ENCODE measurements around the gene CH25H. TPM values are rescaled to one million over a fixed set of nuclear protein-coding genes. Genes with fewer than 3 reads are reported as not detected.

Gene CH25H
- total and polyA plus RNA-seq, 11 donors, result 0.24 to 3.5 (median 0.40) TPM

DNA sequence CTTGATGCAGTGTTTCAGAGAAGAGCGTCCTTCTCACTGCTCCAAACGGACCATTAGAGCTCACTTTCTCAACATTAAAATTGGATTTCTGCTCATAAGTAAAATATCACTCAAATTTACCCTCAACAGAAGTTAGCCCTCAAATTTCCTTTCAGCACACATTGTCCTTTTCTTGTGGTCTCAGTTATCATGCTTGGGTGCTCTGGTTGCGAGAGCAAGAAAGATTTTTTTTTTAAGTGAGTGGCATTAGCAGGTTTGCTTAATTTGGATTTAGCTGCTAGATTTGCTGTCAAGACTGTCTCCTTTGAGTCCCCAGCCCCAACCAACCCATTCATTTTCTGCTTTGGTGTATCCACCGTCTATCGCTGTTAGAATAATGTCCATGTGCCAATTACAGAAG lies 2.6 kb upstream of the CH25H start:
- Histone ChIP-seq H3K36me3 (peaks cover 0 to 13% (median 4%) of the 10 kb centered on the region in 9 donors), H3K4me3 (no peak overlapping the region), H3K27me3 (peaks cover 0 to 29% (median 0%) of the 10 kb centered on the region in 9 donors), H3K4me1 (peaks cover 0 to 30% (median 13%) of the 10 kb centered on the region in 12 donors), H3K27ac (no peak overlapping the region), H3K9me3 (no peaks in the 10 kb centered on the region)
- ATAC-seq, result no peak
- 94 to 98% (median 96%) methylated on average over 5 of the region's 5 CpGs for WGBS, 4 donors
- intact Hi-C loops (cut with DNase I), result loop anchor here in 8 of 10 donors (2.0 to 10.0 kb wide), 10 partner anchors 95 to 372 kb away; no protein-coding TSS in a partner anchor
- TF ChIP-seq, protein P1, sequence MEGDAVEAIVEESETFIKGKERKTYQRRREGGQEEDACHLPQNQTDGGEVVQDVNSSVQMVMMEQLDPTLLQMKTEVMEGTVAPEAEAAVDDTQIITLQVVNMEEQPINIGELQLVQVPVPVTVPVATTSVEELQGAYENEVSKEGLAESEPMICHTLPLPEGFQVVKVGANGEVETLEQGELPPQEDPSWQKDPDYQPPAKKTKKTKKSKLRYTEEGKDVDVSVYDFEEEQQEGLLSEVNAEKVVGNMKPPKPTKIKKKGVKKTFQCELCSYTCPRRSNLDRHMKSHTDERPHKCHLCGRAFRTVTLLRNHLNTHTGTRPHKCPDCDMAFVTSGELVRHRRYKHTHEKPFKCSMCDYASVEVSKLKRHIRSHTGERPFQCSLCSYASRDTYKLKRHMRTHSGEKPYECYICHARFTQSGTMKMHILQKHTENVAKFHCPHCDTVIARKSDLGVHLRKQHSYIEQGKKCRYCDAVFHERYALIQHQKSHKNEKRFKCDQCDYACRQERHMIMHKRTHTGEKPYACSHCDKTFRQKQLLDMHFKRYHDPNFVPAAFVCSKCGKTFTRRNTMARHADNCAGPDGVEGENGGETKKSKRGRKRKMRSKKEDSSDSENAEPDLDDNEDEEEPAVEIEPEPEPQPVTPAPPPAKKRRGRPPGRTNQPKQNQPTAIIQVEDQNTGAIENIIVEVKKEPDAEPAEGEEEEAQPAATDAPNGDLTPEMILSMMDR (IDR thresholded peaks at IDR 0.05), result no peak
- DNase-seq, result no peak

DNA sequence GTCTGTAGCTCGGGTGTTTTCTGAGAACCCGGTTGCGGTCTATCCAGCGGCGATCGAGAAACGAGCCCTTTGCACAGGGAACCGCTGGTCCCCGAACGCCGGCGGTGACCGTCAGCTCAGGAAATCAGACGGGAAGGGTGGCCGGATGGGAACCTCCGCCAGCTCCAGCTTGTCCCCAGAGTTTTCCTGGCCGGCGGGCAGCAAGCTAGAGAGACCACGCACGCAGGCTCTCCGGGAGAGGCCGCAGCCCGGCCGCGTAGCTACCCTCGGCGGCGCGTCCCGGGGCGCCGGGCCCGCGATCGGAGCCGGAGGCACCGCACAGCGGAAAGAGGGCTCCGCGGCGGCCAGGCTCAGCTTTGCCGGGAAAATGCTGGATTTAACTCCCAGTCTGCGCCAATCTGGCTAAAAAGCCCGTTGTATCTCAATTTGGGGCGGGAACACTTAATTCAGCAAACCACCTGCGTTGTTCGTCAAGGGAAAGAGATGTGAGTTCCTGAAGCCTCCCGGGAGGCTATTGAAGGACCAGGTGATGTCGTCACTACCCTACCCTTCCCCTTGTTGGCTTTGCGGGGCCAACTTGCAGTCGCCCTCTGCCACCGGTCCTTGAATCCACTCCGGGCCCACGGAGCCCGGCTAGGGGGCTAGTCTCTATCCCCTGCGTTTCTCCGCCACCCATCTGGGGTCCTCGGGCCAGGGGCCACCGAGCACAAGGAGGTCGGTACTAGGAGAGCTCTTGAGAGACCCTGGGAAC lies 859 bp upstream of the CH25H start:
- Histone ChIP-seq H3K4me3 (peak overlapping the region; percentile 25 to 68 (median 57)), H3K9me3 (no peaks in the 10 kb centered on the region), H3K27me3 (peaks cover 0 to 36% (median 0%) of the 10 kb centered on the region in 9 donors), H3K36me3 (no peaks in the 10 kb centered on the region), H3K27ac (peak overlapping the region; percentile 75 to 92 (median 84)), H3K4me1 (peaks cover 0 to 25% (median 11%) of the 10 kb centered on the region in 12 donors)
- DNase-seq, result peak; percentile 69 to 80 (median 71)
- 4 to 19% (median 7%) methylated on average over 21 to 60 of the region's 60 CpGs for WGBS, 4 donors
- intact Hi-C loops (cut with DNase I), result loop anchor here in 5 of 10 donors (2.0 to 10.0 kb wide), 5 partner anchors 93 to 175 kb away; no protein-coding TSS in a partner anchor
- TF ChIP-seq POLR2A (IDR thresholded peaks at IDR 0.05), result no peak
- TF ChIP-seq, protein P1 (IDR thresholded peaks at IDR 0.05), result no peak
- ATAC-seq, result peak; percentile 60 to 76 (median 71)

DNA sequence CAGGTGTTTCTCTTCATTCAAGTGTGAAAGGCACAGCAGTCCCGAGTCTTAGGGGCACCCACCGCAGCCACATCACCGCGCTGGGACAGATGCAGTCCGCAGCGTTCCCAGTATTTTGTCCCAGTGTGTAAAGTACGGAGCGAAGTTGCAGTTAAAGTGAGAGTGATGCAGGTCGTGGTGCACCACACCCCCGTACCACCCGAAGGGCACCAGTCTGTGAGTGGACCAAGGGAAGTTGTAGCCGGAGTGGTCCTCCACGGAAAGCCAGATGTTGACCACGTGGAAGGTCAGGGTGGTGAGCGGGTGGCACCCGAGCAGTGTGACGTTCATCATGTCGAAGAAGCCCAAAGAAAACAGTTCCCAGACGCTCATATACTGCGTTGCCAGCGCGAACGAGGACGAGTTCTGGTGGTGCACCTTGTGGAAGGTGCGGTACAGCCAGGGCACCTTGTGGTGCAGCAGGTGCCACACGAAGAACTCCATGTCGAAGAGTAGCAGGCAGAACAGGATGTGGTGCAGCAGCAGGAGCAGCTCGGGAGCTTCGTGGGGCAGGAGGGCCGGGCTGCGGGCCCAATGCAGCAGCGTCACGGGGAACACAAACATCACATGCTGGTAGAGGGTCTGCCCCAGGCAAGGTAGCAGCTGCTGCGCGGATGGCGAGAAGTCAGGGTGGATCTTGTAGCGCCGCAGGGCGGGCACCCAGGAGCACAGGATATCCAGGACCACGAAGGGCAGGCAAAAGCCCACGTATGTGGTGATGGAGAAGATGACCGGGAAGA lies 526 bp downstream of the CH25H start:
- ATAC-seq, result peak; percentile 43 to 67 (median 54)

More for the DNA sequence above, 526 bp downstream of the CH25H start:
- intact Hi-C loops (cut with DNase I), result loop anchor here in 4 of 10 donors (5.0 to 10.0 kb wide), 4 partner anchors 92 to 124 kb away; no protein-coding TSS in a partner anchor
- 10 to 19% (median 12%) methylated on average over 40 to 42 of the region's 42 CpGs for WGBS, 4 donors
- DNase-seq, result peak in 4 of 5 donors; percentile 31 to 60 (median 40)
- Histone ChIP-seq H3K9me3 (no peaks in the 10 kb centered on the region), H3K36me3 (no peaks in the 10 kb centered on the region), H3K4me3 (peak overlapping the region; percentile 25 to 68 (median 57)), H3K4me1 (peaks cover 0 to 25% (median 11%) of the 10 kb centered on the region in 12 donors), H3K27ac (peak overlapping the region; percentile 75 to 92 (median 84)), H3K27me3 (peaks cover 0 to 36% (median 0%) of the 10 kb centered on the region in 9 donors)
- no peak for TF ChIP-seq POLR2A (IDR thresholded peaks at IDR 0.05)
- TF ChIP-seq, protein P1 (IDR thresholded peaks at IDR 0.05), result no peak

Data from heart left ventricle (tissue), 16 donors.